Measurements from ENCODE around the gene RXRA.

GRCh38 chr9:134456756-134457305 is 130.6 kb downstream of the RXRA start:
- TF ChIP-seq POLR2A (IDR thresholded peaks at IDR 0.05; ENCODE audit: low read depth, low read length) (no peak), TAF1 (IDR thresholded peaks at IDR 0.05; ENCODE audit: low read depth, low read length) (no peak), POLR2AphosphoS5 (IDR thresholded peaks at IDR 0.05; ENCODE audit: low read depth, low read length) (no peak), POU2F2 (IDR thresholded peaks at IDR 0.05; ENCODE audit: low read depth, low read length) (no peak)

All from GM12891 (cell line).